ENCODE results near the gene BABAM1. TPM values are rescaled to one million over a fixed set of nuclear protein-coding genes. Genes with fewer than 3 reads are reported as not detected.

Gene BABAM1
- total and polyA plus RNA-seq, 2 of the 4 experiments (the other 2 are of a cell fraction): 95.1 to 101 TPM

DNA sequence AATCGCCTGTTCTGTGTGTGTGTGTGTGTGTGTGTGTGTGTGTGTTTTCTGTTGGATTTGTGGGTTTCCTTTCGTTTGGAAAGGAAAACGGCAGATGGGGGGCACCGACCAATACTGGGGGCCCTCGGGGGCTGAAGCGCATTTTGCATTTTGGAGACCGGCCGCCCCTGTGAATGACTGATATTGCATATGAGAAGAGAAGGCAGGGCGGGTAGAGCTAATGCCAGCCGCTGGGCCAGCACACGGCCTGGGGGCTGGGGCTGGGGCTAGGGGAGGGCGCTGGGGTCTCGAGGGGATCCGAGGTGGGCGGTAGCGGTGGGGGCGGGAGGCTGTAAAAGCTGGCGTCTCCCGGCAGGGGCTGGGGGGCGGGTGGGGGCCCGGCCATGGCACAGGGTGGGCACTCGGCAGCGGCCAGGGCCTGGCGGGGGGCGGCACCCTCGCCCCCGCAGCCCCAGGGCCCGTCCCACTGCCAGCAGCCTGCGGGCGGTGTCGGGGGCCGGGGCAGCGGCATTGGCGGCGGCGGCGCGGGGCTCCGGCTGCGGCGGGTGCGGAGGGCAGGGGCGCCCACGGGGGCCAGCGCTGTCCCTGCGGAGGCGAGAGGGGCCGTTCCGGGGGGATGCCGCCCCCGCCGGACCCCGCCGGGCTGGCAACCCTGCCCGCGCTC is 56.2 kb downstream of the BABAM1 start:
- no peak overlapping the region for H3K14ac ChIP-seq (replicated peaks; ENCODE audit: low read depth, low read length)
- no peak overlapping the region for H2AK5ac ChIP-seq (ENCODE audit: low read depth, low read length)
- no peak for TF ChIP-seq BHLHE40 (IDR thresholded peaks at IDR 0.05; ENCODE audit: low read depth, low read length)
- TF ChIP-seq RAD21 (IDR thresholded peaks at IDR 0.05; ENCODE audit: low read length): no peak
- TF ChIP-seq MAZ (IDR thresholded peaks at IDR 0.05; ENCODE audit: borderline replicate concordance, low read depth, low read length): no peak
- TF ChIP-seq RCOR1 (IDR thresholded peaks at IDR 0.05; ENCODE audit: insufficient replicate concordance, low read length): no peak
- TF ChIP-seq RFX5 (IDR thresholded peaks at IDR 0.05; ENCODE audit: low read depth, low read length): no peak
- no peak for TF ChIP-seq CEBPB (IDR thresholded peaks at IDR 0.05; ENCODE audit: low read depth, low read length)
- no peak for TF ChIP-seq FOS (IDR thresholded peaks at IDR 0.05; ENCODE audit: low read depth, low read length)
- TF ChIP-seq MAFK (IDR thresholded peaks at IDR 0.05; ENCODE audit: low read depth, low read length): no peak
- no peak for TF ChIP-seq NFE2L2 (IDR thresholded peaks at IDR 0.05; ENCODE audit: low read depth, low read length)
- no peak for TF ChIP-seq POLR2A (IDR thresholded peaks at IDR 0.05; ENCODE audit: low read depth, low read length)
- TF ChIP-seq MXI1 (IDR thresholded peaks at IDR 0.05; ENCODE audit: borderline replicate concordance, low read depth, low read length): no peak
- TF ChIP-seq, protein P1, sequence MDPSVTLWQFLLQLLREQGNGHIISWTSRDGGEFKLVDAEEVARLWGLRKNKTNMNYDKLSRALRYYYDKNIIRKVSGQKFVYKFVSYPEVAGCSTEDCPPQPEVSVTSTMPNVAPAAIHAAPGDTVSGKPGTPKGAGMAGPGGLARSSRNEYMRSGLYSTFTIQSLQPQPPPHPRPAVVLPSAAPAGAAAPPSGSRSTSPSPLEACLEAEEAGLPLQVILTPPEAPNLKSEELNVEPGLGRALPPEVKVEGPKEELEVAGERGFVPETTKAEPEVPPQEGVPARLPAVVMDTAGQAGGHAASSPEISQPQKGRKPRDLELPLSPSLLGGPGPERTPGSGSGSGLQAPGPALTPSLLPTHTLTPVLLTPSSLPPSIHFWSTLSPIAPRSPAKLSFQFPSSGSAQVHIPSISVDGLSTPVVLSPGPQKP (IDR thresholded peaks at IDR 0.05; ENCODE audit: borderline replicate concordance, low read depth, low read length): no peak
- no peak for TF ChIP-seq CTCF (conservative IDR thresholded peaks at IDR 0.05; ENCODE audit: low read depth, low read length)
- no peak for TF ChIP-seq USF2 (IDR thresholded peaks at IDR 0.05; ENCODE audit: low read depth, low read length)
- no peak for TF ChIP-seq SMC3 (IDR thresholded peaks at IDR 0.05; ENCODE audit: low read depth, low read length)
- TF ChIP-seq CHD1 (IDR thresholded peaks at IDR 0.05; ENCODE audit: low read depth, low read length): no peak
- intact Hi-C loops (cut with micrococcal nuclease) (no loop called here), in situ Hi-C loops (cut with MboI; ENCODE audit: low sequenced_read_pairs) (no loop called here), dilution Hi-C loops (cut with HindIII; ENCODE audit: low sequenced_read_pairs, unreplicated experiment) (no loop called here)
- no peak overlapping the region for H2BK20ac ChIP-seq (ENCODE audit: low read depth, low read length)
- H3K9me1 ChIP-seq (ENCODE audit: insufficient read depth, low read length): no peaks in the 10 kb centered on the region
- peaks cover 44% of the 10 kb centered on the region for H3K36me3 ChIP-seq (ENCODE audit: control insufficient read depth, insufficient read depth, low read length)
- no peak overlapping the region for H2BK120ac ChIP-seq (ENCODE audit: low read depth, low read length)
- ChIA-PET CTCF (no interaction called here), POLR2A (ENCODE audit: unreplicated experiment) (no interaction called here)
- H3K9me3 ChIP-seq (ENCODE audit: control insufficient read depth, insufficient read depth, low read length): no peaks in the 10 kb centered on the region
- 32% methylated on average over 11 of the region's 56 CpGs; no CpG with 5 or more reads in 1 of the 2 experiments for WGBS, 2 experiments (ENCODE audit: extremely low coverage in 2 of 2, insufficient read length in 1 of 2)
- H2BK15ac ChIP-seq (ENCODE audit: low read depth, low read length): no peak overlapping the region
- H2BK5ac ChIP-seq (ENCODE audit: low read depth, low read length, poor library complexity, severe bottlenecking): no peak overlapping the region
- peaks cover 0 to 5% of the 10 kb centered on the region in 2 experiments; a peak in 1 of 4 replicates for H3K79me1 ChIP-seq (ENCODE audit: low read depth in 1 of 2, low read length in 2 of 2)
- no peak for DNase-seq
- BruUV-seq (replicated peaks): no TSS peak
- no peaks in the 10 kb centered on the region for H3K27me3 ChIP-seq (ENCODE audit: control insufficient read depth, insufficient read depth, low read length)
- no peak overlapping the region for H2AK9ac ChIP-seq (replicated peaks; ENCODE audit: low read depth, low read length, poor library complexity)
- H4K20me1 ChIP-seq (ENCODE audit: insufficient read depth, low read length): peaks cover 8% of the 10 kb centered on the region; the same call in 1 of the 2 replicates
- H4K91ac ChIP-seq (ENCODE audit: insufficient read depth, low read depth, low read length): no peak overlapping the region
- H3K4me2 ChIP-seq (ENCODE audit: low read depth, low read length): no peak overlapping the region
- no peak overlapping the region for H3K23ac ChIP-seq (ENCODE audit: low read depth, low read length)
- H3K9ac ChIP-seq (ENCODE audit: low read depth, low read length): no peak overlapping the region
- H3K4ac ChIP-seq (ENCODE audit: low read depth, low read length): no peak overlapping the region
- H3K27ac ChIP-seq (ENCODE audit: insufficient read depth, low read length): no peak overlapping the region
- no peak for ATAC-seq (ENCODE audit: low read depth)
- H3K4me3 ChIP-seq (ENCODE audit: insufficient read depth, low read depth, low read length): no peak overlapping the region
- H4K5ac ChIP-seq (ENCODE audit: low read depth, low read length): no peak overlapping the region
- H4K8ac ChIP-seq (ENCODE audit: low read depth in 2 of 2, low read length in 2 of 2): no peak overlapping the region
- H3K56ac ChIP-seq (ENCODE audit: extremely low read depth, insufficient read depth, low read length): no peak overlapping the region
- H2AFZ ChIP-seq (replicated peaks; ENCODE audit: low read length, poor library complexity): no peak overlapping the region
- no peaks in the 10 kb centered on the region for H3K4me1 ChIP-seq (ENCODE audit: control insufficient read depth, insufficient read depth, low read length)
- no peak overlapping the region for H3K18ac ChIP-seq (ENCODE audit: low read depth, low read length)
